A673 (cell line): ENCODE data around the gene ATXN3. TPM values are rescaled to one million over a fixed set of nuclear protein-coding genes. Genes with fewer than 3 reads are reported as not detected.

Experiments
- BruUV-seq: library from RNA; stranded (reverse); fragments of 400-500 nt; replicated peaks from 2 replicates; lab custom pipeline; 2021; lab: Mats Ljungman, UMichigan
- CTCF ChIA-PET: fragments of 300-600 bp; sonication (Branson Sonifier 250); formaldehyde crosslinking; loops from one replicate; lab custom pipeline; 2022; ENCODE audit warnings: antibody characterized with exemption; lab: Charles Lee
- POLR2A ChIA-PET: fragments of 300-600 bp; sonication (Branson Sonifier 250); formaldehyde crosslinking; loops from one replicate; lab custom pipeline; 2022; ENCODE audit warnings: antibody characterized with exemption; ENCODE audit not compliant: low non-redundant PET; lab: Charles Lee
- DNase-seq: peaks from one replicate; pipeline ENCODE4 v3.0.0-alpha.2; 2015; ENCODE audit warnings: low spot score
- H3K27ac ChIP-seq: fragments of 200-600 bp; sonication (generic); 2 replicates; pipeline ENCODE4 v1.5.1; 2016; ENCODE audit warnings: mixed run types, low read depth, mild to moderate bottlenecking, mixed read lengths, antibody characterized with exemption, low read length; ENCODE audit not compliant: poor library complexity, severe bottlenecking
- H3K27me3 ChIP-seq: fragments of 200-600 bp; sonication (generic); replicated peaks from 2 replicates; pipeline ENCODE4 v1.6.1; 2017; ENCODE audit warnings: mixed run types, low read depth, mild to moderate bottlenecking, mixed read lengths, antibody characterized with exemption, low read length; ENCODE audit not compliant: insufficient read depth, poor library complexity
- H3K36me3 ChIP-seq: fragments of 200-600 bp; sonication (generic); 2 replicates; pipeline ENCODE4 v1.6.1; 2016; ENCODE audit warnings: mixed run types, mild to moderate bottlenecking, mixed read lengths, antibody characterized with exemption, low read length; ENCODE audit not compliant: insufficient read depth, poor library complexity, severe bottlenecking
- H3K4me1 ChIP-seq: fragments of 200-600 bp; sonication (generic); 2 replicates; pipeline ENCODE4 v1.6.1; 2017; ENCODE audit warnings: mixed run types, mild to moderate bottlenecking, mixed read lengths, antibody characterized with exemption, low read length; ENCODE audit not compliant: insufficient read depth, poor library complexity, severe bottlenecking
- H3K4me3 ChIP-seq: fragments of 200-600 bp; sonication (generic); 2 replicates; pipeline ENCODE4 v1.5.1; 2016; ENCODE audit warnings: low read depth, mixed run types, mild to moderate bottlenecking, mixed read lengths, low read length; ENCODE audit not compliant: poor library complexity, severe bottlenecking
- H3K9me3 ChIP-seq: fragments of 200-600 bp; sonication (generic); 2 replicates; pipeline ENCODE4 v1.6.1; 2016; ENCODE audit warnings: mixed run types, low read depth, mild to moderate bottlenecking, mixed read lengths, antibody characterized with exemption, low read length; ENCODE audit not compliant: poor library complexity, severe bottlenecking
- EZH2 ChIP-seq: fragments of 200-600 bp; sonication (generic); IDR thresholded peaks from 2 replicates; pipeline ENCODE4 v1.6.1; 2017; ENCODE audit warnings: borderline replicate concordance, low read depth, mild to moderate bottlenecking, mixed read lengths, antibody characterized with exemption, low read length; ENCODE audit not compliant: poor library complexity, severe bottlenecking
- intact Hi-C: fragments of 100-400 bp; cut with micrococcal nuclease; formaldehyde crosslinking; loops from one replicate; pipeline ENCODE4 v1.10.0; 2022; ENCODE audit not compliant: unreplicated experiment
- total RNA-seq: library from RNA; stranded (reverse); gene quantifications from 2 replicates; pipeline ENCODE4 v1.2.3, GENCODE V29; 2021
- TF ChIP-seq, protein P1 (sequence below): fragments of 300-800, 200-600 bp; sonication (generic); conservative IDR thresholded peaks from 2 replicates; pipeline ENCODE4 v1.5.1; 2017; ENCODE audit warnings: low read depth, mild to moderate bottlenecking, antibody characterized with exemption, low read length, moderate library complexity, mixed read lengths

ATXN3 gene
- total RNA-seq, 1 experiment from 2014 or later, result 27.3 TPM

DNA sequence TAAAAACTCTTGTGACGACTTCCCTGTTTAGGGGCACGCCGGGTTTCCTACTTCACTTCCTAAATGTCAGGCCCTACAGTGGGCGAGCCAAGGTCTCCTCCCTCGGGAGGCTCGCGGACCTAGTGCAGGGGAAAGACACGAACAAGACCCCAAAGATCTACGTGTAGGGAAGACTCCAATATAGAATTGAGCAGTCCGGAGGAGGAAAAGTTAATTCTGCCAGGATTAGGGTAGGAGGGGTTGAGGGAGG lies 564 bp downstream of the ATXN3 start:
- POLR2A ChIA-PET, result interaction anchor here (0.5 kb wide), 1 partner anchor 1401 kb away, joined by 3 read pairs; no protein-coding TSS in a partner anchor
- no TSS peak for BruUV-seq
- Histone ChIP-seq H3K9me3 (no peaks in the 10 kb centered on the region), H3K27ac (peak overlapping the region; percentile 86), H3K27me3 (no peaks in the 10 kb centered on the region), H3K36me3 (no peaks in the 10 kb centered on the region), H3K4me1 (peaks cover 5% of the 10 kb centered on the region), H3K4me3 (peak overlapping the region; percentile 70)
- peak; percentile 55 for DNase-seq
- intact Hi-C loops, result no loop called here
- CTCF ChIA-PET, result interaction anchor here (0.8 to 1.8 kb wide), 4 partner anchors 12 to 109 kb away, joined by 4 to 19 read pairs (median 6); partner anchors contain the start of genes CPSF2, NDUFB1 and TRIP11
- TF ChIP-seq EZH2, result no peak
- TF ChIP-seq, protein P1, sequence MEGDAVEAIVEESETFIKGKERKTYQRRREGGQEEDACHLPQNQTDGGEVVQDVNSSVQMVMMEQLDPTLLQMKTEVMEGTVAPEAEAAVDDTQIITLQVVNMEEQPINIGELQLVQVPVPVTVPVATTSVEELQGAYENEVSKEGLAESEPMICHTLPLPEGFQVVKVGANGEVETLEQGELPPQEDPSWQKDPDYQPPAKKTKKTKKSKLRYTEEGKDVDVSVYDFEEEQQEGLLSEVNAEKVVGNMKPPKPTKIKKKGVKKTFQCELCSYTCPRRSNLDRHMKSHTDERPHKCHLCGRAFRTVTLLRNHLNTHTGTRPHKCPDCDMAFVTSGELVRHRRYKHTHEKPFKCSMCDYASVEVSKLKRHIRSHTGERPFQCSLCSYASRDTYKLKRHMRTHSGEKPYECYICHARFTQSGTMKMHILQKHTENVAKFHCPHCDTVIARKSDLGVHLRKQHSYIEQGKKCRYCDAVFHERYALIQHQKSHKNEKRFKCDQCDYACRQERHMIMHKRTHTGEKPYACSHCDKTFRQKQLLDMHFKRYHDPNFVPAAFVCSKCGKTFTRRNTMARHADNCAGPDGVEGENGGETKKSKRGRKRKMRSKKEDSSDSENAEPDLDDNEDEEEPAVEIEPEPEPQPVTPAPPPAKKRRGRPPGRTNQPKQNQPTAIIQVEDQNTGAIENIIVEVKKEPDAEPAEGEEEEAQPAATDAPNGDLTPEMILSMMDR, result no peak

DNA sequence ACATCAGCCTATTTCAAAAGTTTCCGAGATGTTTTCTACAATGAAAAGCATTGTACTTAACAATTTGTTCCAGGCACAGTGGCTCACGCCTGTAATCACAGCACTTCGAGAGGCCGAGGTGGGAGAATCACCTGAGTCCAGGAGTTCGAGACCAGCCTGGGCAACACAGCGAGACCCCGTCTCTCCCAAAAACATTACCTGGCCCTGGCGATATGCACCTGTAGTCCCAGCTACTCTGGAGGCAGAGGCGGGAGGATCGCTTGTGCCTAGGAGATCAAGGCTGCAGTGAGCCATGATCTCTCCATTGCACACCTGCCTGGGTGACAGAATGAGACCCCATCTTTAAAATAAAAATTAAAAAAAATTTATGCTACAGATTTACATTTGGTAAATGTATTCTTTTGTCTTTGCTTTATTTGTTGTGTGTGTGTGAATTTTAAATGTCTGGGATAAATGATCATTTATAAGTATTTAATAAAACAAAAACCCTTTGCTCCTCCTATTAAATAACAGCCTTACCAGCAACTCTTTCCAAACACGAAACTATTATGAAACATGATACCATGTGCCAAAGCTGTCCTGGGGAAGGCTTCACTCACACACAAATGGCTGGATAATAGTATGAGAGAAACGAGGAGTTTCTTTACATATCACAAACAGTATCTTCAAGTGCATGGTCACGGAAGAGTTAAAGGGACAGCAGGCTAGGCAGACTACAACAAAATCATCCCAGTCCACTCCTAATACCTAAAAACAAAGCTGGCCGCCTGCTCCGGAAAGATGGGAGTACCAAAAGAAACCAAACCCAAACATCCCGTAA lies 1.1 kb downstream of the ATXN3 start:
- no peaks in the 10 kb centered on the region for H3K27me3 ChIP-seq
- POLR2A ChIA-PET, result no interaction called here
- H3K36me3 ChIP-seq, result no peaks in the 10 kb centered on the region
- CTCF ChIA-PET, result no interaction called here
- H3K27ac ChIP-seq, result peak overlapping the region; percentile 86
- peak overlapping the region; percentile 70 for H3K4me3 ChIP-seq
- H3K4me1 ChIP-seq, result peaks cover 5% of the 10 kb centered on the region
- TF ChIP-seq, protein P1, result no peak
- no peak for TF ChIP-seq EZH2
- intact Hi-C loops, result no loop called here
- no peaks in the 10 kb centered on the region for H3K9me3 ChIP-seq
- no peak for DNase-seq
- TSS peak; percentile 66 for BruUV-seq

DNA sequence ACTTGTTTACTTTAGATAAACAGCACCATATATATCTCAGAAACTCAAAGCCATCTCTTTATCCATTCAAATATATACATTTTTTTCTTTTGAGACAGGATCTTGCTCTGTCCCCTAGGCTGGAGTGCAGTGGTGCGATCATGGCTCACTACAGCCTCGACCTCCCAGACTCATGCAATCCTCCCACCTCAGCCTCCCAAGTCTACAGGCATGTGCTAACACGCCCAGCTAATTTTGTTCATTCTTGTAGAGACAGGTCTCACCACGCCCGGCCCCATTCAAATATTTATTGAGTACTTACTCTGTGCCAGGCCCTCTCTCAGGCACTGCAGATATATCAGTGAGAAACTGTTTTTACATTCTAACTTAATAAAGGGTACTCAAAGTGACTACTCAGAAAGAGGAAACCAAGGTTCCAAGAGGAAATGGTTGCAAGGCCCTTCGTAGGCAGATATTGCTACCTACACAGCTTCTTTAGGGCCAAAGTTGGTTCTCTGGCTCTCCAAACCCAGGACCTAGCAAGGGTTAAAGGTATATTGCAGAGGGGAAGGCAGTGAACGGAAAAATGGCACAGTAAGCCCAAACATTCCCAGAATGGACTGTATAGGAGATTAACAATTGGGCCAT lies 2.9 kb downstream of the ATXN3 start:
- ChIA-PET POLR2A (no interaction called here), CTCF (no interaction called here)
- Histone ChIP-seq H3K27me3 (no peaks in the 10 kb centered on the region), H3K36me3 (no peaks in the 10 kb centered on the region), H3K4me3 (no peak overlapping the region), H3K4me1 (peaks cover 5% of the 10 kb centered on the region), H3K9me3 (no peaks in the 10 kb centered on the region), H3K27ac (no peak overlapping the region)
- no TSS peak for BruUV-seq
- intact Hi-C loops, result no loop called here
- no peak for DNase-seq
- no peak for TF ChIP-seq EZH2
- TF ChIP-seq, protein P1, result no peak
